ENCODE results near the gene SUCLG2.

SUCLG2 gene

GRCh38 chr3:67559029-67559605 lies 95.3 kb downstream of the SUCLG2 start:
- TF ChIP-seq, protein P1, sequence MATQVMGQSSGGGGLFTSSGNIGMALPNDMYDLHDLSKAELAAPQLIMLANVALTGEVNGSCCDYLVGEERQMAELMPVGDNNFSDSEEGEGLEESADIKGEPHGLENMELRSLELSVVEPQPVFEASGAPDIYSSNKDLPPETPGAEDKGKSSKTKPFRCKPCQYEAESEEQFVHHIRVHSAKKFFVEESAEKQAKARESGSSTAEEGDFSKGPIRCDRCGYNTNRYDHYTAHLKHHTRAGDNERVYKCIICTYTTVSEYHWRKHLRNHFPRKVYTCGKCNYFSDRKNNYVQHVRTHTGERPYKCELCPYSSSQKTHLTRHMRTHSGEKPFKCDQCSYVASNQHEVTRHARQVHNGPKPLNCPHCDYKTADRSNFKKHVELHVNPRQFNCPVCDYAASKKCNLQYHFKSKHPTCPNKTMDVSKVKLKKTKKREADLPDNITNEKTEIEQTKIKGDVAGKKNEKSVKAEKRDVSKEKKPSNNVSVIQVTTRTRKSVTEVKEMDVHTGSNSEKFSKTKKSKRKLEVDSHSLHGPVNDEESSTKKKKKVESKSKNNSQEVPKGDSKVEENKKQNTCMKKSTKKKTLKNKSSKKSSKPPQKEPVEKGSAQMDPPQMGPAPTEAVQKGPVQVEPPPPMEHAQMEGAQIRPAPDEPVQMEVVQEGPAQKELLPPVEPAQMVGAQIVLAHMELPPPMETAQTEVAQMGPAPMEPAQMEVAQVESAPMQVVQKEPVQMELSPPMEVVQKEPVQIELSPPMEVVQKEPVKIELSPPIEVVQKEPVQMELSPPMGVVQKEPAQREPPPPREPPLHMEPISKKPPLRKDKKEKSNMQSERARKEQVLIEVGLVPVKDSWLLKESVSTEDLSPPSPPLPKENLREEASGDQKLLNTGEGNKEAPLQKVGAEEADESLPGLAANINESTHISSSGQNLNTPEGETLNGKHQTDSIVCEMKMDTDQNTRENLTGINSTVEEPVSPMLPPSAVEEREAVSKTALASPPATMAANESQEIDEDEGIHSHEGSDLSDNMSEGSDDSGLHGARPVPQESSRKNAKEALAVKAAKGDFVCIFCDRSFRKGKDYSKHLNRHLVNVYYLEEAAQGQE (IDR thresholded peaks at IDR 0.05; ENCODE audit: insufficient replicate concordance, low read depth): no peak
- TF ChIP-seq GABPA (IDR thresholded peaks at IDR 0.05; ENCODE audit: low read depth): no peak
- TF ChIP-seq, protein P2, sequence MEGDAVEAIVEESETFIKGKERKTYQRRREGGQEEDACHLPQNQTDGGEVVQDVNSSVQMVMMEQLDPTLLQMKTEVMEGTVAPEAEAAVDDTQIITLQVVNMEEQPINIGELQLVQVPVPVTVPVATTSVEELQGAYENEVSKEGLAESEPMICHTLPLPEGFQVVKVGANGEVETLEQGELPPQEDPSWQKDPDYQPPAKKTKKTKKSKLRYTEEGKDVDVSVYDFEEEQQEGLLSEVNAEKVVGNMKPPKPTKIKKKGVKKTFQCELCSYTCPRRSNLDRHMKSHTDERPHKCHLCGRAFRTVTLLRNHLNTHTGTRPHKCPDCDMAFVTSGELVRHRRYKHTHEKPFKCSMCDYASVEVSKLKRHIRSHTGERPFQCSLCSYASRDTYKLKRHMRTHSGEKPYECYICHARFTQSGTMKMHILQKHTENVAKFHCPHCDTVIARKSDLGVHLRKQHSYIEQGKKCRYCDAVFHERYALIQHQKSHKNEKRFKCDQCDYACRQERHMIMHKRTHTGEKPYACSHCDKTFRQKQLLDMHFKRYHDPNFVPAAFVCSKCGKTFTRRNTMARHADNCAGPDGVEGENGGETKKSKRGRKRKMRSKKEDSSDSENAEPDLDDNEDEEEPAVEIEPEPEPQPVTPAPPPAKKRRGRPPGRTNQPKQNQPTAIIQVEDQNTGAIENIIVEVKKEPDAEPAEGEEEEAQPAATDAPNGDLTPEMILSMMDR (IDR thresholded peaks at IDR 0.05; ENCODE audit: insufficient read depth, low read length): no peak
- no peak for TF ChIP-seq SPI1 (IDR thresholded peaks at IDR 0.05; ENCODE audit: borderline replicate concordance, low read depth)
- no peak for TF ChIP-seq POLR2AphosphoS5 (IDR thresholded peaks at IDR 0.05; ENCODE audit: low read depth)
- Histone ChIP-seq H3K27me3 (ENCODE audit: insufficient read depth, poor library complexity, severe bottlenecking) (no peaks in the 10 kb centered on the region), H3K4me3 (replicated peaks; ENCODE audit: insufficient read depth, low read length) (no peak overlapping the region), H3K27ac (replicated peaks) (no peak overlapping the region)
- no peak for DNase-seq (ENCODE audit: low read depth in 1 of 2, low spot score in 1 of 2)

DNA sequence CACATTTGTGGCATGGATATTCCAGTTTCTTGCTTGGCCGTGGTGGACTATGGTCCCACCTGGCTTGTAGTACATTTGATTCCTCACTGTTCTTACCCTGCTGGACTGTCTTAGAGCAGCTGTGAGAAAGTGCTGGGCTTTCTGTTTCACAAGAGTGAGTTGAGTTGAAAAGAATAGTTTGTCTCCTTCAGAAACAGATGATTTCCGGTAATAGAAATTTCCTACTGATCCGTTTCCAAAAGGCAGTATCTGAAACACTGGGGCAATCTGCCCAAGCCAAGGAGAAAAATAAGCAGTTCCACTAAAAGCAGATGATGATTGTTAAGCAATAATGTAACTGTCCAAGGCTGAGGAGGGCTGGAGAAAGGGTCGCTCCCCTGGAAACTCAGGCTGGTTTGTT lies 96.0 kb downstream of the SUCLG2 start:
- Histone ChIP-seq H3K4me3 (replicated peaks; ENCODE audit: insufficient read depth, low read length) (no peak overlapping the region), H3K27me3 (ENCODE audit: insufficient read depth, poor library complexity, severe bottlenecking) (no peaks in the 10 kb centered on the region), H3K27ac (replicated peaks) (no peak overlapping the region)
- TF ChIP-seq, protein P2 (IDR thresholded peaks at IDR 0.05; ENCODE audit: insufficient read depth, low read length): no peak
- no peak for DNase-seq (ENCODE audit: low read depth in 1 of 2, low spot score in 1 of 2)

GRCh38 chr3:67557848-67558355 lies 96.5 kb downstream of the SUCLG2 start:
- TF ChIP-seq GABPA (IDR thresholded peaks at IDR 0.05; ENCODE audit: low read depth) (no peak), POLR2AphosphoS5 (IDR thresholded peaks at IDR 0.05; ENCODE audit: low read depth) (no peak), SPI1 (IDR thresholded peaks at IDR 0.05; ENCODE audit: borderline replicate concordance, low read depth) (no peak)
- TF ChIP-seq, protein P1 (IDR thresholded peaks at IDR 0.05; ENCODE audit: insufficient replicate concordance, low read depth): no peak
- TF ChIP-seq, protein P2 (IDR thresholded peaks at IDR 0.05; ENCODE audit: insufficient read depth, low read length): no peak
- Histone ChIP-seq H3K27me3 (ENCODE audit: insufficient read depth, poor library complexity, severe bottlenecking) (no peaks in the 10 kb centered on the region), H3K27ac (replicated peaks) (no peak overlapping the region), H3K4me3 (replicated peaks; ENCODE audit: insufficient read depth, low read length) (no peak overlapping the region)
- no peak for DNase-seq (ENCODE audit: low read depth in 1 of 2, low spot score in 1 of 2)

Data from HL-60 (cell line).